K562 (cell line): ENCODE data around the gene CNGB1. TPM values are rescaled to one million over a fixed set of nuclear protein-coding genes. Genes with fewer than 3 reads are reported as not detected.

Experiments used
- ATAC-seq: fragments of 200-7000 bp; cut with Tn5 transposase; 3 replicates; pipeline ENCODE4 v1.9.1; 2020; ENCODE audit warnings: moderate library complexity
- BruUV-seq: library from RNA; stranded (reverse); fragments of 400-500 nt; replicated peaks from 2 replicates; lab custom pipeline; 2021; lab: Mats Ljungman, UMichigan
- CTCF ChIA-PET: fragments of 300-600 bp; formaldehyde crosslinking; extraction: SDS; loops from one replicate; lab custom pipeline; 2021; ENCODE audit warnings: low intra/inter-chr PET ratio; lab: Yijun Ruan, JAX
- POLR2A ChIA-PET: fragments of 300-600, 350-650 bp; sonication (Branson Sonifier 250); formaldehyde crosslinking; extraction: SDS; loops from one replicate; lab custom pipeline; 2021; ENCODE audit warnings: antibody characterized with exemption, inconsistent platforms; lab: Yijun Ruan, JAX
- DNase-seq, 4 experiments: peaks; one replicate each; pipeline versions ENCODE4 v3.0.0 to v3.0.0-alpha.2; 2011 to 2018; ENCODE audit warnings: low spot score in 3 of 4, mixed read lengths in 3 of 4; ENCODE audit errors: extremely low read depth in 1 of 4
- FAIRE-seq: peaks from 2 replicates; lab custom pipeline; 2011; peaks lifted over from hg19 to GRCh38; lab: Jason Lieb, UNC
- H2AFZ ChIP-seq: 2 replicates; pipeline ENCODE4 v1.6.0; 2011; ENCODE audit warnings: low read depth, low read length, control low read depth, inconsistent platforms
- H3K27ac ChIP-seq: fragments of 200-600 bp; 3 replicates; pipeline ENCODE4 v1.8.0; 2011; ENCODE audit warnings: low read depth, mild to moderate bottlenecking, control low read depth, inconsistent platforms, low read length, moderate library complexity, mixed read lengths; ENCODE audit errors: extremely low read depth
- H3K27me3 ChIP-seq, 2 experiments: fragments of 300-600 bp in 1 of 2; 2 replicates in 1 of 2; 3 replicates in 1 of 2; pipeline versions ENCODE4 v1.6.0 to v1.8.0; 2011; ENCODE audit warnings: inconsistent platforms in 2 of 2, low read length in 2 of 2, mild to moderate bottlenecking in 1 of 2, mixed read lengths in 1 of 2, moderate library complexity in 1 of 2; ENCODE audit not compliant: control insufficient read depth in 2 of 2, insufficient read depth in 2 of 2
- H3K36me3 ChIP-seq: fragments of 300-600 bp; 3 replicates; pipeline ENCODE4 v1.8.0; 2011; ENCODE audit warnings: mild to moderate bottlenecking, low read length, inconsistent platforms; ENCODE audit not compliant: control insufficient read depth, insufficient read depth
- H3K4me1 ChIP-seq, 2 experiments: fragments of 200-600 bp in 1 of 2; replicated peaks in 1 of 2; 2 replicates in 1 of 2; 3 replicates in 1 of 2; pipeline versions ENCODE4 v1.5.1 to v1.8.0; 2011; ENCODE audit warnings: inconsistent platforms in 2 of 2, low read length in 2 of 2, mild to moderate bottlenecking in 1 of 2, mixed read lengths in 1 of 2, moderate library complexity in 1 of 2; ENCODE audit not compliant: control insufficient read depth in 2 of 2, insufficient read depth in 2 of 2
- H3K4me2 ChIP-seq: 2 replicates; pipeline ENCODE4 v1.6.1; 2011; ENCODE audit warnings: low read length, control low read depth, inconsistent platforms, mixed read lengths; ENCODE audit not compliant: insufficient read depth
- H3K4me3 ChIP-seq: fragments of 200-600 bp; sonication (generic), shearing (Covaris generic); 2 replicates; pipeline ENCODE4 v1.5.1; 2016; ENCODE audit warnings: control low read depth, inconsistent platforms
- H3K79me2 ChIP-seq: fragments of 200-600 bp; 3 replicates; pipeline ENCODE4 v1.8.0; 2011; ENCODE audit warnings: low read length, inconsistent platforms; ENCODE audit not compliant: control insufficient read depth, insufficient read depth
- H3K9ac ChIP-seq, 2 experiments: 2 replicates each; pipeline versions ENCODE4 v1.6.0 to v1.6.1; 2011; ENCODE audit warnings: low read depth in 2 of 2, low read length in 2 of 2, control low read depth in 1 of 2, inconsistent platforms in 1 of 2, mild to moderate bottlenecking in 1 of 2, mixed read lengths in 1 of 2; ENCODE audit not compliant: insufficient read depth in 1 of 2
- H3K9me1 ChIP-seq: one replicate; pipeline ENCODE4 v1.6.0; 2011; ENCODE audit warnings: inconsistent platforms, mild to moderate bottlenecking, low read length, moderate library complexity; ENCODE audit not compliant: control insufficient read depth, insufficient read depth
- H3K9me3 ChIP-seq: replicated peaks from 2 replicates; pipeline ENCODE4 v1.5.1; 2011; ENCODE audit warnings: low read depth, low read length, inconsistent platforms; ENCODE audit not compliant: control insufficient read depth, insufficient read depth
- H4K20me1 ChIP-seq: replicated peaks from 2 replicates; pipeline ENCODE4 v1.6.1; 2011; ENCODE audit warnings: low read length, inconsistent platforms, mixed read lengths; ENCODE audit not compliant: control insufficient read depth, insufficient read depth
- C11orf30 ChIP-seq: fragments of 450-650 bp; IDR thresholded peaks from 2 replicates; pipeline ENCODE4 v1.6.1; 2016; ENCODE audit warnings: low read depth, mild to moderate bottlenecking
- CBFA2T3 ChIP-seq: fragments of 450-650 bp; IDR thresholded peaks from 2 replicates; pipeline ENCODE4 v1.6.1; 2017
- CBFB ChIP-seq: sonication (generic); formaldehyde crosslinking; IDR thresholded peaks from 2 replicates; pipeline ENCODE4 v1.4.0; 2020; ENCODE audit warnings: mild to moderate bottlenecking, missing genetic modification reagents
- FOSL1 ChIP-seq: fragments of 200-800 bp; sonication (Bioruptor generic); conservative IDR thresholded peaks from 2 replicates; pipeline ENCODE4 v1.6.1; 2016; ENCODE audit warnings: missing genetic modification characterization, missing compliant biosample characterization
- KLF6 ChIP-seq: fragments of 250-450 bp; sonication (Bioruptor Pico); IDR thresholded peaks from 2 replicates; pipeline ENCODE4 v1.4.0; 2020; ENCODE audit warnings: mild to moderate bottlenecking, moderate library complexity, borderline replicate concordance
- MTF1 ChIP-seq: fragments of 250-450 bp; sonication (Bioruptor Pico); IDR thresholded peaks from 2 replicates; pipeline ENCODE4 v1.9.0; 2021; ENCODE audit warnings: moderate library complexity, mild to moderate bottlenecking, inconsistent platforms, borderline replicate concordance
- RBM25 ChIP-seq: fragments of 200-400 bp; formaldehyde crosslinking; IDR thresholded peaks from 2 replicates; pipeline ENCODE4 v1.6.1; 2018; ENCODE audit warnings: low read length, low read depth, moderate library complexity; ENCODE audit not compliant: severe bottlenecking
- RFX1 ChIP-seq: fragments of 450-650 bp; IDR thresholded peaks from 2 replicates; pipeline ENCODE4 v1.6.1; 2016; ENCODE audit warnings: mild to moderate bottlenecking, moderate library complexity
- SNIP1 ChIP-seq: fragments of 450-650 bp; IDR thresholded peaks from 2 replicates; pipeline ENCODE4 v1.7.1; 2017; ENCODE audit warnings: low read depth, mild to moderate bottlenecking
- YY1 ChIP-seq, 3 experiments: IDR thresholded peaks; 2 replicates each; pipeline ENCODE4 v1.6.1; 2011; ENCODE audit warnings: low read length in 2 of 3, mild to moderate bottlenecking in 2 of 3, moderate library complexity in 2 of 3, borderline replicate concordance in 1 of 3, control low read depth in 1 of 3, low read depth in 1 of 3; ENCODE audit not compliant: insufficient read depth in 3 of 3, insufficient replicate concordance in 2 of 3, control insufficient read depth in 1 of 3, insufficient read length in 1 of 3; ENCODE audit errors: extremely low read depth in 1 of 3
- ZNF707 ChIP-seq: fragments of 250-450 bp; sonication (Bioruptor Pico); conservative IDR thresholded peaks from 2 replicates; pipeline ENCODE4 v1.8.0; 2022; ENCODE audit warnings: inconsistent platforms, mild to moderate bottlenecking, moderate library complexity
- WGBS: fragments of 100-300 bp; shearing (Covaris generic); methylation state at CpG from one replicate; pipeline ENCODE4 v1.1.6; 2016; ENCODE audit warnings: low coverage, mixed read lengths; ENCODE audit not compliant: insufficient coverage; ENCODE audit errors: missing lambda C conversion rate; 5-methylcytosine and 5-hydroxymethylcytosine counted together
- in situ Hi-C: fragments of 300-500 bp; cut with MboI; formaldehyde crosslinking; loops from 4 replicates; pipeline ENCODE4 v1.15.0; 2018; ENCODE audit warnings: inconsistent platforms, mixed read lengths
- intact Hi-C: fragments of 100-400 bp; cut with micrococcal nuclease; formaldehyde crosslinking; loops from 2 replicates; pipeline ENCODE4 v1.14.2; 2022
- polyA plus RNA-seq, 8 experiments: library from polyadenylated mRNA; depleted of rRNA in 4 of 8; stranded (reverse) in 5 of 8; unstranded in 3 of 8; fragments of >200 nt; fragmentation: Nextera tagmentation in 2 of 8; fragmentation: Illumina TruSeq in 1 of 8; extraction: Ambion mirVana in 2 of 8; extraction: Trizol in 1 of 8; gene quantifications; 2 replicates each; pipeline versions ENCODE4 v1.2.1 to v1.2.3, GENCODE V29; 2011 to 2014; ENCODE audit warnings: inconsistent platforms in 1 of 8, missing spikeins in 1 of 8
- total RNA-seq, 7 experiments: library from RNA; depleted of rRNA in 6 of 7; stranded (reverse); fragments of >200 nt in 6 of 7; fragmentation: Illumina TruSeq in 2 of 7; extraction: Trizol in 2 of 7; gene quantifications; 2 replicates each; pipeline versions ENCODE4 v1.2.1 to v1.2.3, GENCODE V29; 2011 to 2021; ENCODE audit warnings: low replicate concordance in 1 of 7
- TF ChIP-seq, protein P1 (sequence below): fragments of 450-650 bp; IDR thresholded peaks from 2 replicates; pipeline ENCODE4 v1.7.0; 2016; ENCODE audit warnings: borderline replicate concordance
- TF ChIP-seq, protein P2 (sequence below): sonication (generic); formaldehyde crosslinking; IDR thresholded peaks from 2 replicates; pipeline ENCODE4 v1.8.0; 2023; ENCODE audit warnings: mild to moderate bottlenecking, missing genetic modification reagents
- TF ChIP-seq, protein P3 (sequence below): sonication (generic); formaldehyde crosslinking; IDR thresholded peaks from 2 replicates; pipeline ENCODE4 v1.8.1; 2022; ENCODE audit warnings: missing genetic modification reagents
- TF ChIP-seq, protein P4 (sequence below): fragments of 250-450 bp; sonication (Bioruptor Pico); IDR thresholded peaks from 2 replicates; pipeline ENCODE4 v1.9.0; 2021; ENCODE audit warnings: mild to moderate bottlenecking, inconsistent platforms

Gene CNGB1
- total and polyA plus RNA-seq, 9 of the 15 experiments (the other 6 are each of a cell fraction or from before 2014, with no cell fraction given) = not detected

DNA sequence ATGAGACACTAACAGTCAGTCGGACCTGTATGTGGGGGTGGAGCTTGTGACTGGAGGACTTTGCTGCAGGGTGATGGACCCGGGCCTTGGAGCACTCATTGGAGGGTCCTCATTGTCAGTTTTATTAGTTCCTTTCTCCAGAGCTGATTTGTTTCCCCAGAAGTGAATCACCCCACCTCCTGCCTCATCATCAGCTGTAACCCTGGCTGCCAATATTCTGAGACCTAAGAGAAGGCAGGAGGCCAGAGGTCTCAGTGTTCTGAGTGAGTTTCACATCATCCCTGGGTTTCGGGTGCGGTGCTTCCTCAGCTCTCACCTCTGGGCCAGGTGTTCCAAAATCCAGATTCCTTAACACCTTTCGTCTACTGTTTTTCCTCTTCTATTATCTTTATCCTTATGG is 118.7 kb downstream of the CNGB1 start (continued):
- TF ChIP-seq SNIP1 (no peak), YY1 (IDR thresholded peaks at IDR 0.05; ENCODE audit: borderline replicate concordance in 1 of 3, control insufficient read depth in 1 of 3, extremely low read depth in 1 of 3, insufficient read depth in 3 of 3, insufficient read length in 1 of 3, insufficient replicate concordance in 2 of 3, low read depth in 1 of 3, low read length in 2 of 3) (no peak), MTF1 (no peak)

DNA sequence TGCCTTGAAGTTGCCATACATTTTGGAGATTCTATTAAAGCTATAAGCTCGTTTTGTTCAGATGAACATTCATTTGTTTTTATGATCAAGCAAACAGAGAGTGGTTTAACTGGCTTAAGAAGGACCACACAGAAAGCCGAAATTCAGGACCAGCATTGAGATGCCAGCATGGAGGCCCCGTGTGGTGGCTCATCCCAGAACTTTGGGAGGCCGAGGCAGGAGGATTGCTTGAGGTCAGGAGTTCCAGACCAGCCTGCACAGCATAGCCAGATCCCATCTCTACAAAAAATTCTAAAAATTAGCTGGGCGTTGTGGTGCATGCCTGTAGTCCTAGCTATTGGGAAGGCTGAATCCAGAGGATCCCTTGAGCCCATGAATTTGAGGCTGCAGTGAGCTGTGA is 122.7 kb downstream of the CNGB1 start:
- ATAC-seq (no peak), FAIRE-seq (no peak), DNase-seq (no peak)
- H3K9me1 ChIP-seq = no peaks in the 10 kb centered on the region
- ChIA-PET POLR2A (interaction anchor here (0.7 to 1.0 kb wide), 2 partner anchors 10 to 113 kb away, joined by 3 read pairs; no protein-coding TSS in a partner anchor), CTCF (no interaction called here)
- H3K27ac ChIP-seq = no peak overlapping the region
- H3K79me2 ChIP-seq = no peaks in the 10 kb centered on the region
- BruUV-seq = no TSS peak
- no peaks in the 10 kb centered on the region for H3K9me3 ChIP-seq
- no peaks in the 10 kb centered on the region for H3K36me3 ChIP-seq
- no peak overlapping the region for H3K4me2 ChIP-seq
- H3K9ac ChIP-seq = no peak overlapping the region
- H4K20me1 ChIP-seq = no peaks in the 10 kb centered on the region
- peaks cover 31 to 58% of the 10 kb centered on the region in 2 experiments for H3K27me3 ChIP-seq
- H3K4me1 ChIP-seq = no peaks in the 10 kb centered on the region
- no peak overlapping the region for H2AFZ ChIP-seq
- in situ Hi-C loops (no loop called here), intact Hi-C loops (no loop called here)
- H3K4me3 ChIP-seq = no peak overlapping the region
- WGBS = 3% methylated on average over 5 of the region's 5 CpGs
- TF ChIP-seq, protein P1, sequence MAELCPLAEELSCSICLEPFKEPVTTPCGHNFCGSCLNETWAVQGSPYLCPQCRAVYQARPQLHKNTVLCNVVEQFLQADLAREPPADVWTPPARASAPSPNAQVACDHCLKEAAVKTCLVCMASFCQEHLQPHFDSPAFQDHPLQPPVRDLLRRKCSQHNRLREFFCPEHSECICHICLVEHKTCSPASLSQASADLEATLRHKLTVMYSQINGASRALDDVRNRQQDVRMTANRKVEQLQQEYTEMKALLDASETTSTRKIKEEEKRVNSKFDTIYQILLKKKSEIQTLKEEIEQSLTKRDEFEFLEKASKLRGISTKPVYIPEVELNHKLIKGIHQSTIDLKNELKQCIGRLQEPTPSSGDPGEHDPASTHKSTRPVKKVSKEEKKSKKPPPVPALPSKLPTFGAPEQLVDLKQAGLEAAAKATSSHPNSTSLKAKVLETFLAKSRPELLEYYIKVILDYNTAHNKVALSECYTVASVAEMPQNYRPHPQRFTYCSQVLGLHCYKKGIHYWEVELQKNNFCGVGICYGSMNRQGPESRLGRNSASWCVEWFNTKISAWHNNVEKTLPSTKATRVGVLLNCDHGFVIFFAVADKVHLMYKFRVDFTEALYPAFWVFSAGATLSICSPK = no peak
- no peak for TF ChIP-seq FOSL1 (tag)
- TF ChIP-seq, protein P2, sequence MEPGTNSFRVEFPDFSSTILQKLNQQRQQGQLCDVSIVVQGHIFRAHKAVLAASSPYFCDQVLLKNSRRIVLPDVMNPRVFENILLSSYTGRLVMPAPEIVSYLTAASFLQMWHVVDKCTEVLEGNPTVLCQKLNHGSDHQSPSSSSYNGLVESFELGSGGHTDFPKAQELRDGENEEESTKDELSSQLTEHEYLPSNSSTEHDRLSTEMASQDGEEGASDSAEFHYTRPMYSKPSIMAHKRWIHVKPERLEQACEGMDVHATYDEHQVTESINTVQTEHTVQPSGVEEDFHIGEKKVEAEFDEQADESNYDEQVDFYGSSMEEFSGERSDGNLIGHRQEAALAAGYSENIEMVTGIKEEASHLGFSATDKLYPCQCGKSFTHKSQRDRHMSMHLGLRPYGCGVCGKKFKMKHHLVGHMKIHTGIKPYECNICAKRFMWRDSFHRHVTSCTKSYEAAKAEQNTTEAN (CRISPR knock-in tag) = no peak
- TF ChIP-seq MTF1 = no peak
- no peak for TF ChIP-seq RBM25
- no peak for TF ChIP-seq RFX1
- TF ChIP-seq KLF6 (CRISPR knock-in tag) = no peak
- no peak for TF ChIP-seq ZNF707 (CRISPR knock-in tag)
- no peak for TF ChIP-seq CBFB (CRISPR knock-in tag)
- TF ChIP-seq, protein P3, sequence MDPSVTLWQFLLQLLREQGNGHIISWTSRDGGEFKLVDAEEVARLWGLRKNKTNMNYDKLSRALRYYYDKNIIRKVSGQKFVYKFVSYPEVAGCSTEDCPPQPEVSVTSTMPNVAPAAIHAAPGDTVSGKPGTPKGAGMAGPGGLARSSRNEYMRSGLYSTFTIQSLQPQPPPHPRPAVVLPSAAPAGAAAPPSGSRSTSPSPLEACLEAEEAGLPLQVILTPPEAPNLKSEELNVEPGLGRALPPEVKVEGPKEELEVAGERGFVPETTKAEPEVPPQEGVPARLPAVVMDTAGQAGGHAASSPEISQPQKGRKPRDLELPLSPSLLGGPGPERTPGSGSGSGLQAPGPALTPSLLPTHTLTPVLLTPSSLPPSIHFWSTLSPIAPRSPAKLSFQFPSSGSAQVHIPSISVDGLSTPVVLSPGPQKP (CRISPR knock-in tag) = no peak
- TF ChIP-seq, protein P4, sequence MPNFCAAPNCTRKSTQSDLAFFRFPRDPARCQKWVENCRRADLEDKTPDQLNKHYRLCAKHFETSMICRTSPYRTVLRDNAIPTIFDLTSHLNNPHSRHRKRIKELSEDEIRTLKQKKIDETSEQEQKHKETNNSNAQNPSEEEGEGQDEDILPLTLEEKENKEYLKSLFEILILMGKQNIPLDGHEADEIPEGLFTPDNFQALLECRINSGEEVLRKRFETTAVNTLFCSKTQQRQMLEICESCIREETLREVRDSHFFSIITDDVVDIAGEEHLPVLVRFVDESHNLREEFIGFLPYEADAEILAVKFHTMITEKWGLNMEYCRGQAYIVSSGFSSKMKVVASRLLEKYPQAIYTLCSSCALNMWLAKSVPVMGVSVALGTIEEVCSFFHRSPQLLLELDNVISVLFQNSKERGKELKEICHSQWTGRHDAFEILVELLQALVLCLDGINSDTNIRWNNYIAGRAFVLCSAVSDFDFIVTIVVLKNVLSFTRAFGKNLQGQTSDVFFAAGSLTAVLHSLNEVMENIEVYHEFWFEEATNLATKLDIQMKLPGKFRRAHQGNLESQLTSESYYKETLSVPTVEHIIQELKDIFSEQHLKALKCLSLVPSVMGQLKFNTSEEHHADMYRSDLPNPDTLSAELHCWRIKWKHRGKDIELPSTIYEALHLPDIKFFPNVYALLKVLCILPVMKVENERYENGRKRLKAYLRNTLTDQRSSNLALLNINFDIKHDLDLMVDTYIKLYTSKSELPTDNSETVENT (CRISPR knock-in tag) = no peak
- TF ChIP-seq C11orf30 = no peak
- TF ChIP-seq CBFA2T3 = no peak
